Breast epithelium (tissue), 4 donors: ENCODE results near the gene HELZ. TPM values are rescaled to one million over a fixed set of nuclear protein-coding genes. Genes with fewer than 3 reads are reported as not detected.
A peak's percentile ranks its signal among the peaks of the same experiment; 100 is the strongest.

Experiments used
- DNase-seq, 2 donors: peaks; one replicate each; pipeline ENCODE4 v3.0.0-alpha.2; 2019; ENCODE audit warnings: low spot score in 2 of 2
- H3K27ac ChIP-seq, 2 donors: fragments of 200-600 bp; sonication (generic) in 1 of 2; one replicate each; pipeline ENCODE4 v1.5.1; 2016 to 2019; ENCODE audit warnings: mild to moderate bottlenecking in 1 of 2
- H3K27me3 ChIP-seq, 2 donors: fragments of 200-600 bp; sonication (generic) in 1 of 2; one replicate each; pipeline versions ENCODE4 v1.5.1 to v1.6.0; 2017 to 2019; ENCODE audit warnings: control low read depth in 1 of 2, mild to moderate bottlenecking in 1 of 2
- H3K36me3 ChIP-seq: fragments of 200-600 bp; one replicate; pipeline ENCODE4 v1.5.1; 2019
- H3K4me1 ChIP-seq, 2 donors: fragments of 200-600 bp; sonication (generic); one replicate each; pipeline ENCODE4 v1.5.1; 2016 to 2019; ENCODE audit warnings: control low read depth in 1 of 2
- H3K4me3 ChIP-seq, 3 donors: fragments of 200-600 bp; sonication (generic); 1 replicate in 2 of 3; 2 replicates in 1 of 3; pipeline ENCODE4 v1.5.1; 2016 to 2019; ENCODE audit warnings: mild to moderate bottlenecking in 3 of 3, moderate library complexity in 2 of 3
- H3K9me3 ChIP-seq, 2 donors: fragments of 200-600 bp; sonication (generic) in 1 of 2; one replicate each; pipeline ENCODE4 v1.5.1; 2016 to 2019; ENCODE audit warnings: control low read depth in 1 of 2
- CTCF ChIP-seq, 3 donors: fragments of 450-650 bp; IDR thresholded peaks; one replicate each; pipeline ENCODE4 v1.5.1; 2016 to 2017; ENCODE audit warnings: antibody characterized with exemption in 3 of 3, mild to moderate bottlenecking in 3 of 3, moderate library complexity in 3 of 3
- POLR2A ChIP-seq: fragments of 450-650 bp; IDR thresholded peaks from one replicate; pipeline ENCODE4 v1.6.1; 2016; ENCODE audit warnings: antibody characterized with exemption, mild to moderate bottlenecking, moderate library complexity
- POLR2AphosphoS5 ChIP-seq, 3 donors: sonication (generic); formaldehyde crosslinking; IDR thresholded peaks; one replicate each; pipeline ENCODE4 v1.6.1; 2017; ENCODE audit warnings: antibody characterized with exemption in 3 of 3
- intact Hi-C: fragments of 100-400 bp; cut with DNase I; formaldehyde crosslinking; loops from one replicate; pipeline ENCODE4 v1.15.1; 2023; ENCODE audit warnings: low total_unique reads
- total RNA-seq, 3 donors: library from RNA; depleted of rRNA; stranded (reverse); fragments of >200 nt; gene quantifications; one replicate each; pipeline ENCODE4 v1.1.0, GENCODE V29; 2016

HELZ gene
- total RNA-seq, 3 donors from 2014 or later: 66.5 to 104 (median 79.8) TPM

GRCh38 chr17:67224736-67225135, 20.3 kb downstream of the HELZ start:
- intact Hi-C loops: no loop called here
- no peak for TF ChIP-seq POLR2A
- H3K4me3 ChIP-seq: no peak overlapping the region
- no peaks in the 10 kb centered on the region for H3K4me1 ChIP-seq
- no peaks in the 10 kb centered on the region for H3K27me3 ChIP-seq
- H3K9me3 ChIP-seq: no peaks in the 10 kb centered on the region
- H3K36me3 ChIP-seq: no peaks in the 10 kb centered on the region
- H3K27ac ChIP-seq: no peak overlapping the region
- no peak for DNase-seq

- no peak for TF ChIP-seq CTCF (IDR thresholded peaks at IDR 0.05)
- no peak for DNase-seq
- Histone ChIP-seq H3K36me3 (no peaks in the 10 kb centered on the region), H3K4me1 (no peaks in the 10 kb centered on the region), H3K27me3 (no peaks in the 10 kb centered on the region), H3K9me3 (no peaks in the 10 kb centered on the region), H3K4me3 (no peak overlapping the region), H3K27ac (no peak overlapping the region)
- intact Hi-C loops: no loop called here
Observed at GRCh38 chr17:67223924-67224323, 21.1 kb downstream of the HELZ start.

- no peak for DNase-seq
- H3K4me3 ChIP-seq: no peak overlapping the region
- H3K27ac ChIP-seq: no peak overlapping the region
- intact Hi-C loops: no loop called here
- H3K4me1 ChIP-seq: no peaks in the 10 kb centered on the region
- H3K9me3 ChIP-seq: no peaks in the 10 kb centered on the region
- H3K36me3 ChIP-seq: no peaks in the 10 kb centered on the region
- TF ChIP-seq POLR2AphosphoS5 (IDR thresholded peaks at IDR 0.05): no peak
- TF ChIP-seq CTCF (IDR thresholded peaks at IDR 0.05): peak in 2 of 3 donors; percentile 19 to 42
- no peak for TF ChIP-seq POLR2A
- H3K27me3 ChIP-seq: no peaks in the 10 kb centered on the region
Observed at GRCh38 chr17:67221062-67221998, 23.7 kb downstream of the HELZ start.

GRCh38 chr17:67218385-67218950, 26.5 kb downstream of the HELZ start:
- DNase-seq: no peak
- intact Hi-C loops: no loop called here
- no peak for TF ChIP-seq POLR2AphosphoS5 (IDR thresholded peaks at IDR 0.05)
- TF ChIP-seq POLR2A: no peak
- no peak for TF ChIP-seq CTCF (IDR thresholded peaks at IDR 0.05)
- H3K4me1 ChIP-seq: no peaks in the 10 kb centered on the region
- H3K27ac ChIP-seq: no peak overlapping the region
- no peaks in the 10 kb centered on the region for H3K9me3 ChIP-seq
- H3K4me3 ChIP-seq: no peak overlapping the region
- no peaks in the 10 kb centered on the region for H3K36me3 ChIP-seq
- no peaks in the 10 kb centered on the region for H3K27me3 ChIP-seq

GRCh38 chr17:67217446-67217845, 27.6 kb downstream of the HELZ start:
- no peak for TF ChIP-seq POLR2A
- TF ChIP-seq POLR2AphosphoS5 (IDR thresholded peaks at IDR 0.05): no peak
- TF ChIP-seq CTCF (IDR thresholded peaks at IDR 0.05): no peak
- Histone ChIP-seq H3K4me3 (no peak overlapping the region), H3K36me3 (no peaks in the 10 kb centered on the region), H3K4me1 (no peaks in the 10 kb centered on the region), H3K27me3 (no peaks in the 10 kb centered on the region), H3K27ac (no peak overlapping the region), H3K9me3 (no peaks in the 10 kb centered on the region)
- intact Hi-C loops: no loop called here
- DNase-seq: no peak
